NT2/D1 (cell line): ENCODE measurements around the gene RETREG1.
"Not testable (repeated sequence)": the region's sequence is repeated elsewhere in the genome, so short reads cannot be mapped to it uniquely, and the experiment has no call there.

Experiments used
- DNase-seq: peaks from one replicate; pipeline ENCODE4 v3.0.0-alpha.2; 2011; ENCODE audit warnings: low read depth, low spot score
- H3K27me3 ChIP-seq: 2 replicates; pipeline ENCODE4 v1.6.0; 2011; ENCODE audit warnings: mild to moderate bottlenecking; ENCODE audit not compliant: insufficient read length, insufficient read depth
- H3K36me3 ChIP-seq: 2 replicates; pipeline ENCODE4 v1.6.1; 2011; ENCODE audit warnings: mild to moderate bottlenecking, low read length, mixed read lengths; ENCODE audit not compliant: insufficient read depth, insufficient read length
- H3K4me1 ChIP-seq: 2 replicates; pipeline ENCODE4 v1.5.1; 2011; ENCODE audit not compliant: insufficient read depth, insufficient read length
- H3K4me3 ChIP-seq: 2 replicates; pipeline ENCODE4 v1.5.1; 2011; ENCODE audit warnings: low read depth; ENCODE audit not compliant: insufficient read length
- H3K9ac ChIP-seq: 2 replicates; pipeline ENCODE4 v1.6.0; 2011; ENCODE audit warnings: low read depth; ENCODE audit not compliant: insufficient read length
- H3K9me3 ChIP-seq: 2 replicates; pipeline ENCODE4 v1.5.1; 2011; ENCODE audit warnings: mild to moderate bottlenecking, low read length; ENCODE audit not compliant: insufficient read depth
- SUZ12 ChIP-seq: IDR thresholded peaks from 2 replicates; pipeline ENCODE4 v1.6.1; 2011; ENCODE audit not compliant: insufficient read length, insufficient read depth; ENCODE audit errors: extremely low read depth
- YY1 ChIP-seq: IDR thresholded peaks from 2 replicates; pipeline ENCODE4 v1.6.1; 2011; ENCODE audit not compliant: insufficient read length, insufficient read depth
- ZNF274 ChIP-seq: IDR thresholded peaks from 2 replicates; pipeline ENCODE4 v1.6.1; 2011; ENCODE audit warnings: mild to moderate bottlenecking, low read depth, low read length

The RETREG1 gene

DNA sequence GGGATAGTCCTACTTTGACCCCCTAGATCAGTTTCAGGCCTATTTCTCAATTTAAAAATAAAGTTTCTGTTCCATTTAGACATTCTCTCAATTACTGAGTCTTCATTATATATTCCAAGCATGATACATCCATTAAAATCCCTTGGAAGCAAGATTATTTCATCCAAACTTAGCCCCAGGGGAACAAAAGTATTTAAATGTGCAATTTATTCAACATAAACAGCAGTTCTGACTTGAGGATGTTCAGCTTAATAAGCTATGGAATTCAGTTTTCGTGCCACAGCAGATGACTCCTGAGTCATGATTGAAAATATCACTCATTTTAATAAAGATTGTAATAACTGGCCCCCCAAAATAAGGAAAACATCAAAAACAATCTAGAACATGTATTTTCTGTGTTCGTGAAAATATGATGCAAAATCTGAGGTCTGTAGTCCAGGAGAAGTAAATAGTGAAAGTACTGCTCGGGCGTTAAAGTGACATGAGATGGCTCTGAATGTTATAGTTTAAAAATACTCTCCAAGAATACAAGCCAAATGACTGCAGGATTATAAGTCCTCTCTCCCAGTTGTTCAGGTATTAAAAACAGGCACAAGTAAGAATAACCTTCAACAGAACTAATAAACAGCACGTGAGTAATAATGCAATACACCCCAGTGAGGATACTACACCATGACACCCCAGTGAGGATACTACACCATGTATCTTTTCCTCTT, 67.1 kb downstream of the RETREG1 start:
- H3K9ac ChIP-seq: no peak overlapping the region
- no peaks in the 10 kb centered on the region for H3K27me3 ChIP-seq
- no peaks in the 10 kb centered on the region for H3K9me3 ChIP-seq
- TF ChIP-seq ZNF274 (no peak), SUZ12 (no peak), YY1 (no peak)
- H3K4me1 ChIP-seq: no peaks in the 10 kb centered on the region
- no peaks in the 10 kb centered on the region for H3K36me3 ChIP-seq
- no peak overlapping the region for H3K4me3 ChIP-seq
- DNase-seq: no peak

- Histone ChIP-seq H3K36me3 (no peaks in the 10 kb centered on the region), H3K27me3 (no peaks in the 10 kb centered on the region), H3K9me3 (no peaks in the 10 kb centered on the region), H3K4me3 (no peak overlapping the region), H3K9ac (no peak overlapping the region), H3K4me1 (no peaks in the 10 kb centered on the region)
- TF ChIP-seq SUZ12 (no peak), YY1 (no peak), ZNF274 (no peak)
- no peak for DNase-seq
Observed at GRCh38 chr5:16548812-16549211, 68.0 kb downstream of the RETREG1 start.

GRCh38 chr5:16548115-16548514, 68.7 kb downstream of the RETREG1 start:
- DNase-seq: no peak
- Histone ChIP-seq H3K4me3 (no peak overlapping the region), H3K4me1 (no peaks in the 10 kb centered on the region), H3K9ac (no peak overlapping the region), H3K36me3 (no peaks in the 10 kb centered on the region), H3K9me3 (no peaks in the 10 kb centered on the region), H3K27me3 (no peaks in the 10 kb centered on the region)
- TF ChIP-seq ZNF274: no peak
- TF ChIP-seq SUZ12: no peak

DNA sequence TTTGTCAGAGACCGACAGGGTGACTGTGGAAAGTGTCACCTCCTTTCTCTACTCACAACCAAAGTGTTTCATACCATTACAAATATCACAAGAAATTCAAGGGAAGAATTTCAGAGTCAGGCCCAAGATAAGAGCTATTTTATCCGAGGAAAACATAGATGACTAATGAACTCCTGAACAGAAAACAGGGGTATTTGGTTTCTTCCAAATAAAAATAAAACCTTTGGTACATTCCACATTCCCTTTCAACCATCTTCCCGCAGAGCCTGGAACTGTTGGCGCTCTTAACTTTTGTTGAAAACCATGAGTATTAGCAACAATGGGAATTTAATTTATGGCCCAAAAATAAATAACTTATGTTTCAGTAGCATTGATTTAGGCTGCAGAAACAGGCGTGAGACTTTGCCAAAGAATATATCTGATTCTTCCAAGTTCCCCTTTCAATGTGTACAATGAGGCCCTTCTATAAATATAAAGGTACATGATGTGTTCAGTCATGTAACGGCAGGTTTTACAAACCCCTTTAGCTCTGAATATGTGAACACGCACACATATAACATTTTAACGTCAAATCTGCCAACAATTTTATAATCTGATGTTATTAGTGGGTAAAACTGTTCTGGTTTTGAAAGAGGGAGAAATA, 69.5 kb downstream of the RETREG1 start:
- Histone ChIP-seq H3K27me3 (no peaks in the 10 kb centered on the region), H3K4me3 (no peak overlapping the region), H3K36me3 (no peaks in the 10 kb centered on the region), H3K9me3 (no peaks in the 10 kb centered on the region), H3K4me1 (no peaks in the 10 kb centered on the region), H3K9ac (no peak overlapping the region)
- TF ChIP-seq YY1 (no peak), ZNF274 (no peak), SUZ12 (no peak)
- no peak for DNase-seq

DNA sequence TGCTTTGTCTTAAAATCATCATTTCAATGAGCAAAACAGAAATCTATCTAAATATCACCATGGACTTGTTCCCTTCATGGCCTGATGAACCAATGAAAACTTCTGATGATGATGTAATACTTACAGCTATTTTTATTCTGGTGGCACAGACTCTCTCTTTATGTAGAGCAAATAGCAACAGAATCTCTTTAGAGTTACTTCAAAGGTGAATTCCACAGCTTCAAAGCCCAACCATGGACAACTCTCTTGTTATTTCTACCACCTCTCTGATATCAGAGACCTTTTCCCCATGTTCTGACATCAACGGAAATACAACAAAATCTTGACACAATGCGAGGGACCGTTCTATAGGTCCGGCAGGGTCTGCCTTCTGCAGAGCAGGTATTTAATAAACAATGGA, 70.1 kb downstream of the RETREG1 start:
- H3K9ac ChIP-seq: no peak overlapping the region
- no peaks in the 10 kb centered on the region for H3K9me3 ChIP-seq
- H3K36me3 ChIP-seq: no peaks in the 10 kb centered on the region
- no peak overlapping the region for H3K4me3 ChIP-seq
- H3K4me1 ChIP-seq: no peaks in the 10 kb centered on the region
- TF ChIP-seq YY1: no peak
- no peak for DNase-seq
- no peaks in the 10 kb centered on the region for H3K27me3 ChIP-seq

GRCh38 chr5:16544607-16545374, 72.0 kb downstream of the RETREG1 start:
- no peaks in the 10 kb centered on the region for H3K4me1 ChIP-seq
- no peaks in the 10 kb centered on the region for H3K9me3 ChIP-seq
- DNase-seq: no peak
- no peaks in the 10 kb centered on the region for H3K36me3 ChIP-seq
- H3K9ac ChIP-seq: no peak overlapping the region
- no peaks in the 10 kb centered on the region for H3K27me3 ChIP-seq
- H3K4me3 ChIP-seq: no peak overlapping the region
- TF ChIP-seq SUZ12 (no peak), ZNF274 (no peak), YY1 (no peak)

DNA sequence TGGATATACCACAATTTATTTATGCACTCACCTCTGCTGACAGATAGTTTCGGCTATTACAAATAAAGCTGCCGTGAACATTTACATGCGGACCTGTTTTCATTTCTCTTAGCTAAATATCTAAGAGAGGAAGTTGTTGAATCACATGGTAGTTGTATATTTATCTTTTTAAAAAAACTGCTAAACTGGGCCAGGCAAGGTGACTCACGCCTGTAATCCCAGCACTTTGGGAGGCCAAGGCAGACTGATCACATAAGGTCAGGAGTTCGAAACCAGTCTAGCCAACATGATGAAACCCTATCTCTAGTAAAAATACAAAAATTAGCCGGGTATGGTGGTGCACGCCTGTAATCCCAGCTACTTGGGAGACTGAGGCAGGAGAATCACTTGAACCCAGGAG, 73.6 kb downstream of the RETREG1 start:
- not testable (repeated sequence) for H3K9me3 ChIP-seq, DNase-seq

More for the DNA sequence above, 73.6 kb downstream of the RETREG1 start:
- not testable (repeated sequence) for H3K4me1 ChIP-seq, H3K36me3 ChIP-seq, H3K27me3 ChIP-seq, H3K9ac ChIP-seq, H3K4me3 ChIP-seq
